ENCODE results near the gene BDP1. TPM values are rescaled to one million over a fixed set of nuclear protein-coding genes. Genes with fewer than 3 reads are reported as not detected.
"Not testable (repeated sequence)": the region's sequence is repeated elsewhere in the genome, so short reads cannot be mapped to it uniquely, and the experiment has no call there.

The BDP1 gene
- total RNA-seq, 1 experiment from 2014 or later: 10.4 TPM

DNA sequence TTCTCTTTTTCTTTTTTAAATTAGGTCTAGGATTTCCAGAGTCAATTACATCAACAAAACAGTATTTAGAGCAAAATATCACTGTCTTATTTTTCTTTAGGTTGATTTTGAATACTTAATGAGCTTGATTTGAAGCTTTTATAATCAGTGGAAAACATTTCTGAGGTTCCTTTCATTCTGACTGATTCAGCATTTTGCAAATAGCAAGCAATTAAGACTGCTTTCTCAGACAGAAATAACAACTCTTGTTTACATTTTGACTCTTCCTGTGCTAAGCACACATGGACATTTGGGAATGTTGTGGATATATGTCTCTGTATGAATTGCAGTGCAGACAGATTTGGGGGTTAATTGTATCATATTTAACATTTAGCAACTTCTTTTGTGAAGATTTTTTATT lies 109.4 kb downstream of the BDP1 start:
- DNase-seq (ENCODE audit: low read depth): no peak

DNA sequence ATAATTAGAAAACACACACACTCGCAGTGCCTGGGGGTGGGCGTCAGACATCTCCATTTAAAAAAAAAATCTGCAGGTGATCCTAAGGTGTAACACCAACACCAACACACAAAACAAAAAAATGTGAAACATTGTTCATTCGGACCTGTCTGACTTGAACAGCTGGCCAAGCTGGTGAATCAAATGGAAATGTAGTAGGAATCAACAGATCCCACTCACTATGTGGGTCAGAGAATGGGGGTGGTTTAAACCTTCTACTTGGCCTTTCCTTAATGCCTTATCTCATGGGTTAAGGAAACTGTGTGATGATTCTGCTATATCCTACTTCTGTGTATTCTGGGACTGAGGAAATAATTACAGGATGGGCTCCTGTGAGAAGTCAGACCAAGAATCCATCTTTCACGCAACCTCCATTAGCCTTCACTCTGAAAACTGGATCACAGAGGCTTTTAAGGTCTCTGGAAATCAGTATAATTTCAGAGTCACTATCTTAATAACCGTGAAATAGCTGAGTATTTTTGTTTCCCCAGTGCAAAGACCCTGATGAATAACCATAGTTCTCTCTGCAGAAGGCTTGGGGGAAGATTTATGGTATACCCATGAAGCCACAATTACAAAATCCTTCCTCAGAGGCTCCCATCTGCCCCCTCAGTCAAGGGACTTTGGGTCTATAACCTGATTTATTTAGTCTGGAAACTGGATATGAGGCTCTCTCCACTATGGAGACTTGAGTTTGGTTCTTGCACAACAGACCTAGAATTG lies 114.5 kb downstream of the BDP1 start:
- DNase-seq (ENCODE audit: low read depth): no peak

DNA sequence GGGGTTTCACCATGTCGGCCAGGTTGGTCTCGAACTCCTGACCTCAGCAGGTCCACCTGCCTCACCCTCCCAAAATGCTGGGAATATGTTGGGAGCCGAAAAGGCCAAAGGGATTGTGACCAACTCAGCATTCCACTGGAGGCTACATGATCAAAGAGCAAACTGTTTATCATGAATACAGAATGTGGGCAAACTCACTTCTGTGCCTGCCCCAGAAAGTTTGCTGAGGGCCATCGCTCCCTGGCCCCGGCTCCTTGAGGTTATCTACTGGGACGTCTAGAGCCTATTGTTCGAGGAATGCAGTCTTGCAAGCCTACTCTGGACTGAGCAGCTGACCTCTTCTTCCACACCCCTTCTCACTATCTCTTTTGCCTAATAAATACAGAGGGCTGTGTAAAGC lies 116.4 kb downstream of the BDP1 start:
- DNase-seq (ENCODE audit: low read depth): not testable (repeated sequence)

DNA sequence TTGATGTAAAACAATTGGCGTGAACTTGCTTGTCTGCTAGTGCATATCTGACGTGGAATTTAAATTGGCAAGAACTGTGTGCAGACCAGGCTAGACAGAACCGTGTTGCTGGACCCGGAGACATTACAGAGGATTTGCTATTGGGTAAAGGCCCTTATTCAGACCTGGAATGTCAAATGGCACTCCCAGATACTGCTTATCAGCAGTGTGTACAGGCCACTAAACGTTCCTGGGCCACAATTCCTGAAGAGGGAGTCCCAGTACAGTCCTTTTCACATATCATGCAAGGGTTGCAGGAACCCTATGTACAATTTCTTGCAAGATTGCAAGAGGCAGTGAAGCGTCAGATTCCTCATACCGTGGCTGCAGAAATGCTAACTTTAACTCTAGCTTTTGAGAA lies 118.1 kb downstream of the BDP1 start:
- no peak for DNase-seq (ENCODE audit: low read depth)

DNA sequence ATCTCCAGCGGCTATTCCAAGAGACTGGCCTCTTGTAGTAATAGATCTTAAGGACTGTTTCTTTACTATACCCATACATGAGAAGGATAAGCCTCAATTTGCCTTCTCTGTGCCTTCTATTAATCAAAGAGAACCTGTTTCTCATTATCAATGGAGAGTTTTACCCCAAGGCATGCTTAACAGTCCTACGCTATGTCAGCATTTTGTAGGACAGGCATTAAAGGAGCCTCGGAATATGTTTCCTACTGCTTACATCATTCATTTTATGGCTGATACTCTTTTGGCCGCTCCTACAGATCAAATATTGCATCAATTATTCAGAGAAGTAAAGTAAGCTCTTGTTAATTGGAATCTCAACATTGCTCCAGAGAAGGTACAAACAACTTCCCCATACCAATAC lies 120.1 kb downstream of the BDP1 start:
- not testable (repeated sequence) for DNase-seq (ENCODE audit: low read depth)

DNA sequence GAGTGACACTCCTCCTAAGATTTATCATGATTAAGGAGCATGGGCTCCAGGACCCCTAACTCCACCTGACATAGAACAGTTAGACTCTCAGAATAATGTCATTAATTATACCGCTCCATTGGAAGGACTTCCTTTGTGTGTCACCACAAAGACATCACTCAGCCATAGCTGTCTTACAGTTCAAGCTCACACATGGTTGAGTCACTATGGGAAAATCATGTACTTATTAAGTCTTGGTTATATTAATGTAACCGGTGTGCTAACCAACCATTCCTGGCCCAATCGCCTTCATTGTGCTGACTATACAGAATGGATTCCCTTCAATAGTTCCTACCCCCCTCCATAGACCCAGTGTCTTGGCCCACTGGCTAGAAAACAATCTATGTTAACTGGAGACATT lies 120.8 kb downstream of the BDP1 start:
- peak; percentile 13 for DNase-seq (ENCODE audit: low read depth)

DNA sequence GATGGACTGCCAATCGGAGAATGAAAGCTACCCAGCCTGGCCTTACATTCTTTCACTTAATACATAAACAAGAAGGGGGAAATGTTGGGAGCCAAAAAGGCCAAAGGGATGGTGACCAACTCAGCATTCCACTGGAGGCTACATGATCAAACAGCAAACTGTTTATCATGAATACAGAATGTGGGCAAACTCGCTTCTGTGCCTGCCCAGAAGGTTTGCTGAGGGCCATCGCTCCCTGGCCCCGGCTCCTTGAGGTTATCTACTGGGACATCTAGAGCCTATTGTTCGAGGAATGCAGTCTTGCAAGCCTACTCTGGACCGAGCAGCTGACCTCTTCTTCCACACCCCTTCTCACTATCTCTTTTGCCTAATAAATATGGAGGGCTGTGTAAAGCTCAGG lies 122.4 kb downstream of the BDP1 start:
- not testable (repeated sequence) for DNase-seq (ENCODE audit: low read depth)

DNA sequence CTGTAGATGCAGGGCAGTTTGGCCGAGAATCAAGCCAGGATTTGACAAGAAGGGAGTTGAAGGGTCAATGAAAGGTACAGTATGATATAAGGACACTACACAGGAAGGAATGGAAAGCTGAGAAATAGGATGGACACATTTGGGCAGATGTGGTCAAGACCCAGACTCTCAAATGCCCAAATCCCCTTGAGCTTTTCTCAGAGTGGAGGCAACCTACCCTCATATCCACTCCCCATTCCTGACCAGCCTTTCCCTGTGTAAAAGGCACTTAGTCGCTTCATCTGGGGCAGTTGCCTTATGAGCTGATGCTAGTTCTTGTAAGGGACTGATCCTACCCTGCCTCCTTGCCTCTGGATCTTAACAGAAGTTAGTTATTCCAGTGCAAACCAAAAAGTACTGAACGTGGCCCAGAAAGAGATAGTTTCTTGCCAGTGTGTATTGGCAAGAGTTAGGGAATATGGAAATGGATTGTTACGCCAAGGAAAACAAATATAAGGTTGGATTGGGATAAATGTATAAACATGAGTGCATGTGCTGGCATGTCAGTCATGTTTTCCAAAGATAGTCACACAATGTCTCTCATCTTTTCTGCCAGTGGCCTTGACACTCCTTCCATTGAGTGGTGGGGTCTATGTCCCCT lies 127.6 kb downstream of the BDP1 start:
- DNase-seq (ENCODE audit: low read depth): no peak

DNA sequence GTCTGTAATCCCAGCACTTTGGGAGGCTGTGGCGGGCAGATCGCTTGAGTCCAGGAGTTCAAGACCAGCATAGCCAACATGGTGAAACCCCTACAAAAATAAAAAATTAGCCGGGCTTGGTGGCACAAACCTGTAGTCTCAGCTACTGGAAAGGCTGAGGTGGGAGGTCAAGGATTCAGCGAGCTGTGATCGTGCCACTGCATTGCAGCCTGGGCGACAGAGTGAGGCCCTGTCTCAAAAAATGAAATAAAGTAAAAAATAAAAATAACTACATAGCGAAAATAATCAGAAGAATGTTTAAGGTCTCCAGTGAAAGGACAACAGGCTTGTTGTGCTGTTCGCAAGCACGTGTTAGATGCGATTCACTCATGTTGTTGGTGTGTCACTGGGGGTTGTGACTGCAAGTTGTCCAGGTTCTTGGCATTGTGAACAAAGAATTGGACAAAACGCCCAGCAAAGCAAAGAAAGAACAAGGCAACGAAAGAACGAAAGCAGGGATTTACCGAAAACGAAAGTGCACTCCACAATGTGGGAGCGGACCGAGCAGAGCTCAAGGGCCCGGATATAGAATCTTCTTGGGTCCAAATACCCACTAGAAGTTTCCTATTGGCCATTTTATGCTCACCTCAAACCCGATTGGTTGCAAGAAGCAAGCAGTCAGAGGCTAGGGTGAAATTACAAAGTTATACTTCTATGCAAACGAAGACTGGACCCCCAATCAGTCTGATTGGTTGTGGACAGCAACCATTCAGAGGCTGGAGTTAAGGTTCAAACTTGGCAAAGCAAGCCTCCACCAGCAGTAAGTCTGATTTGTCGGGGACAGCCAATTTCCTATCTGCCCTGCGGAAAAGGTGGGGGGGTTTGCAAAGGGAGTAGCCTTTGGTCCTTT lies 130.8 kb downstream of the BDP1 start:
- no peak for DNase-seq (ENCODE audit: low read depth)

DNA sequence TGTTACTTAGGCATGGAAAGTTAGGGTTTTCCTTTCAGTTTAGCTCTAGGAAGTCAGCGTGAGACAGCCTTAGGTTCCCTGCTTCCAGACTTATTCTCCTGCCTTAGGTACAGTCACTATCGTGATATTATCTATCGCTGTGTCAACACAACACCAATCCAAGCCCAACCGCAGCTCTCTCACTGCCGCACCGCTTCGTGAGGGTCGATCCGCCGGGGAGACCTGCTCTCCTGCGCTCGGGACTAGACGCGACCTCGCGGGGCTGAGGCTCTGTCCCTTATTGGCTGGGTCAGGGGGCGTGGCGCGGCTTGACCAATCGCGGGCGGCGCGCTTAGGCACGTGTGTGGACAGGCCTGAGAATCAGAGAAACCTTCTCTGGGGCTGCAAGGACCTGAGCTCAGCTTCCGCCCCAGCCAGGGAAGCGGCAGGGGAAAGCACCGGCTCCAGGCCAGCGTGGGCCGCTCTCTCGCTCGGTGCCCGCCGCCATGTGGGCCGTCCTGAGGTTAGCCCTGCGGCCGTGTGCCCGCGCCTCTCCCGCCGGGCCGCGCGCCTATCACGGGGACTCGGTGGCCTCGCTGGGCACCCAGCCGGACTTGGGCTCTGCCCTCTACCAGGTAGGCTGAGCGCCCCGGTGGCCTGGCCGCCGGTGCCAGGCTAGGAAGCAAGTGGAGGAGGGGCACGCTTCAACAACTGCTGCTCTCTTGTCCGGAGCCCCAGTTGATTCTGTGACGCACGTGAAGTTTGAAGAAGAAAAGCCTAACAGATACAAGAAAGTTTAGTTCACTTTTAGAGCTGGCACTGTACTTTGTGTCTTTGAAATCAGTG lies 131.7 kb downstream of the BDP1 start, which contains the start of gene MCCC2:
Gene MCCC2 (plus strand): TSS at position 400 of the 825 bp plus-strand sequence. CDS start 86 bp downstream, at position 486.
- DNase-seq (ENCODE audit: low read depth): peak; percentile 97

DNA sequence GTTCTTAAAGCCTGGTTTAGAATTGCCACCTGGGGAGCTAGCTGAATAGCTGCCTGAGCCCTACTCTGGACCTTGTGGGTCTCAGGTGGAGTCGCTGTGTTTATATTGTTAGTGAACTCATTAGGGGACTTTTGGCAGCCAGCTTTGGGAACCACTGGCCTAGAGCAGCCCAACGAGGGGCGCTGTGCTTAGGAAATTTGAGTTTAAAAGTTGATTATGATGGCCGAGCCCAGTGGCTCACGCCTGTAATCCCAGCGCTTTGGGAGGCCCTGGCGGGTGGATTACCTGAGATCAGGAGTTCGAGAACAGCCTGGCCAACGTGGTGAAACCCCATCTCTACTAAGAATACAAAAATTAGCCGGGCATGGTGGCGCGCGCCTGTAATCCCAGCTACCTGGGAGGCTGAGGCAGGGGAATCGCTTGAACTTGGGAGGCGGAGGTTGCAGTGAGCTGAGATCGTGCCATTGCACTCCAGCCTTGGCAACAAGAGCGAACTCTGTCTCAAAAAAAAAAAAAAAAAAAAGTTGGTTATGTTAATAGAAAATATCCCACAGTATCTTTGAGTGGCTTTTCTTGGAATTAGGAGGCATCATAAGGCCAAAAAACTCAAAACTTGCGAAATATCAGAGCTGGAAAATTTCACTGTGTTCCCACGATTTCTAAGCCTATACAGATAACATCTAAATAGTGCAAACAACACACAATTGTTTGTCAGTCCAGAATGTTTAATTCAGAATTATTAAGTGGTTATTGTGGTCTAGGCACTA lies 132.5 kb downstream of the BDP1 start:
- DNase-seq (ENCODE audit: low read depth): no peak

DNA sequence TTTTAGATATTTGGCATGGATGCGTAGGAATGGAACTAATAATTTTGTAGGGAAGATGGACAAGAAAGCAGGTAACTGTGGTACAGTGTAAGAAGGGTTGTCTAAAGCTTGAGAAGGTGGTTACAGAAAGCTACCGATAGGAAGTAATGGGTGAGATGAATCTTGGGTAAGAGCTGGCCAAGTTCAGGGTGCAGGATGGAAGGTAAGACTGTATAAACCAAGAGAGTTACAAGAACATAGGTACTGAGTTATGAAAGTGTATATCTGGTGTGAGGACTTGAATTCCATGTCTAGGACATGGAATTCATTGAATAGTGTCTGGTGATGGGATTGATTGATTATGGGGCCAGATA lies 133.1 kb downstream of the BDP1 start:
- no peak for DNase-seq (ENCODE audit: low read depth)

DNA sequence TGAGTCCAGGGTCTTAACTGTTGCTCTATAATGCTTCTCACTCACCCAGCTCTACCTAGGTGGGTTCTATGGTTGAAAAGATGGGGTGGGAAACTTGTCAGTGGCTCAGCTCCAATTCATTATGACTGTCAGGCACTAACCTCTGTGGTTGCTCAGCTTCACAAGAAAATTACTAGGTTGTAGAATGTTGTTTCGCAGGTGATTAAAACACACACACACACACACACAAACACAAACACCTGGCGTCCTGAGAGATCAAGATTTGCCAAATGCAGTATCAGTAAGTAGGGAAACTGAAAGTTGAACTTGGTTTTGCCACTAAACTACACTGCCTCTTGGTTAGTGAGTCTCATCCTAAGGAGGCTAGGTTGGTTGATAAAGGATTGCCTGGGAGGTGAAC lies 134.5 kb downstream of the BDP1 start:
- DNase-seq (ENCODE audit: low read depth): no peak

DNA sequence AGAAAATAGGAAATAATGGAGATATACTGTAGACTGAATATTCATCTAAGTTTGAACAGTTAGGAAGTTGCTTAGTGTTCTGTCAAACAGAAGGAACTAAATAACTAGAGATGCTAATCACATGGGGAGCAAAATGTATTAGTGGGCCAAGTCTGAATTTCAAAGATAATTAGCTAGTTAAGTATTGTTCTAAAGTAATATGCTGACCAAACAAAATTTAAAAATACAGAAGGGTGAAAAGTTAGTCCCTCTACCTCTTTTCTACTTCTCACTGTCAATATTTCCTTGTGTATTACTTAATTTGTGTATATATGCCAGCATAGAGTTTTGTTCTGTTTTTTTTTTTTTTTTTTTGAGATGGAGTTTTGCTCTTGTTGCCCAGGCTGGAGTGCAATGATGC lies 135.6 kb downstream of the BDP1 start:
- no peak for DNase-seq (ENCODE audit: low read depth)

DNA sequence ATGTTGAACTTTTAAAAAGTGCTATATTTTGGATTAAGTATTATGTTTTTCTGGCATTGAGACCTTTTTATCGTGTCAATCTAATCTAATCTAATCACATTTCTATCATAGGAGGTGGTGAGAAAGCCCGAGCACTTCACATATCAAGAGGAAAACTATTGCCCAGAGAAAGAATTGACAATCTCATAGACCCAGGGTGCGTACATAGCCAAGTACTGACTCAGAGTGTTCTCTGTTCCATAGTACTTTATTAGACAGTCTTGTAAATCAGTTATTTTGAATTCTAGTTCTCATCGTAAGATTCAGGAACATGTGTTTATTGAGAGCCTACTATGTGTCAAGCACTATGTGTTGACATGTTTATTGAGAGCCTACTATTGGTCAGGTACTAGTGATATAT lies 140.7 kb downstream of the BDP1 start:
- DNase-seq (ENCODE audit: low read depth): no peak

DNA sequence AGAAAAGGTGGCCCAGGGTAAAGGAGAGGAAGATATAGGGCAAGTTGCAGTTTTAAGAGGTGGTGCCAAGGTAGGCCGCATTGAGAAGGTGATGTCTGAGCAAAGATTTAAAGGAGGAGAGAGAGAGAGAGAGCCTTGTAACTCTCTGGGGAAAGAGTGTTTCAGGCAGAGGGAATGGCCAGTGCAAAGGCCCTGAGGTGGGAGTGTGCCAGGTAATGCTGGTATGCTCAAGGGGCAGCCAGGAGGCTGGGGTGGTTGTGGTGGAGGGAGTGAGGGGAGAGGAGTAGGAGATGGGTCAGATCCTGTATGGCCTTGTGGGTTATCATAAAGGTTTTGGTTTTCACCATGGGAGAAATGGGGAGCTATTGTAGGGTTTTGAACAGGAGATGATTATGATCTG lies 141.6 kb downstream of the BDP1 start:
- no peak for DNase-seq (ENCODE audit: low read depth)

DNA sequence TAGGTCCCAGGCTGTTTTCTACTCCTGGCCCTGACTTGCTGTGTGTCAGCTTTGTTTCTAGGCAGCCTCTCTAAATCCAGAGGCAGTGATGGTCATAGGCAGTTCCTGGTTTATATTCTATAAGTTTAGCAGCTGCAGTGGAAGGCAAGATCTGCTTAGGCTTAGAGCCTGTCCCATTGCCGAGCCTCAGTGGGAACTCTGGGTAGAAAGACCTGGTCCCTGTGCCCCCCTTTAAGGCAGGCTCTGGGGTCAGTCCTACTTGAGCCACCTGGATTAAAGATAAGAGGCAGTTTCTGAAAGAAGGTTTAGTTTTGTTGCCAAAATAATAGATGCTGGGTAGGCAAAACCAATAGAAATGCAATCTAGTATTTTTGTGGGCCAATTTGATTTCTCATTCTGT lies 145.3 kb downstream of the BDP1 start:
- peak; percentile 3 for DNase-seq (ENCODE audit: low read depth)

DNA sequence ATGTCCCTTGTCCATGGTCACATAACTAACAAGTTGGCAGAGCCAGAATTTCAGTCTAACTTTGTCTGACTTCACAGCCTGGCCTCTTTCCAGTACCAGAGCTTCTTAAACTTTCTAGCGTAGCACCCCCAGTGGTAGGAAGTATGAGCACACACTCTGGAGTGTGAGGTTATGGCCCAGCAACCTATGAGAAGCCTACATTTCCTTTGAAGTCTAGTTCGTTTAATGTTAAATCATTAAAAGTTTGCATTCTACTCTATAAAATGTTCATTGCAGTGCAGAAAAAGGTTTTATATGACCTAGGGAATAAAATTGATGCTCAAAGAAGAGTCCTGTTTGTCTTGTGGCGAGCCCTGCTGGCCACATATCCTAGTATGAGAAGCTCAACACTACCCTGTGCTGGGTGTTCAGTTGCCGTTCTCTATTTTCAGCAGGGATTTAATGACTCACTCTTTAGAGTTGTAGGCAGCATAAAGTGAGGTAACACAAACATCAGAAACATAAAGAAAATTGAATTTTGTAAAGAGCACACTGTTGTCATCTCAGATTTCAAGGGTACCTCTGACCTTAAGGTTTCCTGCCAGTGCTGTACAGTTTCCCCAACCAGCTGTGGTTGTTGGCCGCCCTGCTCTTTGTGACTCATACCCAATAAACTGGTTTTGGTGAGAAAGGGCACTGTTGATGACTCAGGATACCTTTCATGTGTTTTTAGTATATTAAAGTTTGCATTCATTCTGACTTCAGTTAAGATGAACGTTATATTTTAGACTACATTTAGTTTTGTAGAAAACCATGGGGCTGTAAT lies 146.0 kb downstream of the BDP1 start:
- DNase-seq (ENCODE audit: low read depth): peak; percentile 98

DNA sequence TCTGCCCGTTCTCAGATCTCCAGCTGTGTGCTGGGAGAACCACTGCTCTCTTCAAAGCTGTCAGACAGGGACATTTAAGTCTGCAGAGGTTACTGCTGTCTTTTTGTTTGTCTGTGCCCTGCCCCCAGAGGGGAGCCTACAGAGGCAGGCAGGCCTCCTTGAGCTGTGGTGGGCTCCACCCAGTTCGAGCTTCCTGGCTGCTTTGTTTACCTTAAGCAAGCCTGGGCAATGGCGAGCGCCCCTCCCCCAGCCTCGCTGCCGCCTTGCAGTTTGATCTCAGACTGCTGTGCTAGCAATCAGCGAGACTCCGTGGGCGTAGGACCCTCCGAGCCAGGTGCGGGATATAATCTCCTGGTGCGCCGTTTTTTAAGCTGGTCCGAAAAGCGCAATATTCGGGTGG lies 154.5 kb downstream of the BDP1 start:
- DNase-seq (ENCODE audit: low read depth): not testable (repeated sequence)

DNA sequence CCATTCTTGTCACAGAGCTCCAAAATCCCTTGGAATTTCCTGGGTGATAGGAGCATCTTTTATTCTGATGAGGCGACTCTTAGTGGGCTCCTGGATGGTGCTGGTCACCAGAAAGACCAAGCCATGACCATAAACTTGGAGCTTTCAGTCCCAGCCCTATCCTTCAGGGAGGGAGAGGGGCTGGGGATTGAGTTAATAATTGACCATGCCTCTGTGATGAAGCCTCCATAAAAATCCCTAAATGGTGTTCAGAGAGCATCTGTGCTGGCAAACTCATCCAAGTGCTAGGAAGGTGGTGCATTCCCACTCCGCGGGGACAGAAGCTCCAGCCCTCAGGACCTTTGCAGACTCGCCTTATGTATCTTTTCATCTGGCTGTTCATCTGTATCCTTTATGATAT lies 160.4 kb downstream of the BDP1 start:
- no peak for DNase-seq (ENCODE audit: low read depth)
